ENCODE measurements around the gene INAFM2.

DNA sequence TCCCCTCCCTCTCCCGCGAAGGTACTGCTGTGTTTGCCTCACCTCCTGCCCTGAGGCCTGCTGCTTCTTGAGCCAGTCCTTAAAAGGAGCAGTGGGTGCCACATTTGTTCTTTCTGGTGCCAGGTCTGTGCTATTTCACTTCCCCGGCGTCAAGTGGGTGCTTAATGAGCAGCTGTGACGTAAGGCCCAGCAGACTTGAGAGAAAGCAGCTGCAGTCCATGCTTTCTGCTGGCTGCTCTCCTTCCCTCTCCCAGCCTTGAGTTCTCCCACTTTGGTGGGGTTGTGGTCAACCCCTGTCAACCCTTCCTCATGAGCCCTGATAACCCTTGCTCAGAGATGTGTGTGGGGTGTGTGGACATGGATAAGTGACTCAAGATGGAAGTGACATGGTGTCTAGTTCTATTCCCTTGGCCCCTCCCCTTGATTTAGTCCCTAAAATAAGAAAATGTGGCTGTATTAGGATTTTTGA, 6.9 kb downstream of the INAFM2 start:
- TF ChIP-seq, protein P1, sequence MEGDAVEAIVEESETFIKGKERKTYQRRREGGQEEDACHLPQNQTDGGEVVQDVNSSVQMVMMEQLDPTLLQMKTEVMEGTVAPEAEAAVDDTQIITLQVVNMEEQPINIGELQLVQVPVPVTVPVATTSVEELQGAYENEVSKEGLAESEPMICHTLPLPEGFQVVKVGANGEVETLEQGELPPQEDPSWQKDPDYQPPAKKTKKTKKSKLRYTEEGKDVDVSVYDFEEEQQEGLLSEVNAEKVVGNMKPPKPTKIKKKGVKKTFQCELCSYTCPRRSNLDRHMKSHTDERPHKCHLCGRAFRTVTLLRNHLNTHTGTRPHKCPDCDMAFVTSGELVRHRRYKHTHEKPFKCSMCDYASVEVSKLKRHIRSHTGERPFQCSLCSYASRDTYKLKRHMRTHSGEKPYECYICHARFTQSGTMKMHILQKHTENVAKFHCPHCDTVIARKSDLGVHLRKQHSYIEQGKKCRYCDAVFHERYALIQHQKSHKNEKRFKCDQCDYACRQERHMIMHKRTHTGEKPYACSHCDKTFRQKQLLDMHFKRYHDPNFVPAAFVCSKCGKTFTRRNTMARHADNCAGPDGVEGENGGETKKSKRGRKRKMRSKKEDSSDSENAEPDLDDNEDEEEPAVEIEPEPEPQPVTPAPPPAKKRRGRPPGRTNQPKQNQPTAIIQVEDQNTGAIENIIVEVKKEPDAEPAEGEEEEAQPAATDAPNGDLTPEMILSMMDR (IDR thresholded peaks at IDR 0.05) = peak in 1 of 3 experiments; percentile 12
- TF ChIP-seq POLR2A (IDR thresholded peaks at IDR 0.05; ENCODE audit: low read depth) (no peak), POLR2AphosphoS5 (IDR thresholded peaks at IDR 0.05) (peak; percentile 93 to 95), EP300 (IDR thresholded peaks at IDR 0.05) (peak; percentile 93)

Measured in esophagus muscularis mucosa (tissue), 4 donors.